GM12865 (cell line): ENCODE results near the gene MIA2.
"Not testable (repeated sequence)": the region's sequence is repeated elsewhere in the genome, so short reads cannot be mapped to it uniquely, and the experiment has no call there.

Source experiments
- DNase-seq: peaks from one replicate; pipeline ENCODE4 v3.0.0; 2010; ENCODE audit warnings: low read depth
- H3K4me3 ChIP-seq: 2 replicates; pipeline ENCODE4 v1.5.1; 2011; ENCODE audit warnings: mild to moderate bottlenecking, low read depth, low read length, control low read depth
- CTCF ChIP-seq: IDR thresholded peaks from 2 replicates; pipeline ENCODE4 v1.5.1; 2011; ENCODE audit warnings: low read length, control low read depth, low read depth, inconsistent platforms; ENCODE audit not compliant: insufficient read depth; ENCODE audit errors: missing control alignments

Gene MIA2

GRCh38 chr14:39293629-39294028 is 59.9 kb downstream of the MIA2 start:
- H3K4me3 ChIP-seq: no peak overlapping the region
- DNase-seq: no peak
- TF ChIP-seq CTCF: no peak

- not testable (repeated sequence) for H3K4me3 ChIP-seq, DNase-seq
Observed at GRCh38 chr14:39300389-39300788, 66.7 kb downstream of the MIA2 start.

GRCh38 chr14:39302124-39302810 is 68.6 kb downstream of the MIA2 start:
- no peak for DNase-seq
- H3K4me3 ChIP-seq: no peak overlapping the region
- TF ChIP-seq CTCF: no peak

- no peak overlapping the region for H3K4me3 ChIP-seq
- no peak for TF ChIP-seq CTCF
- DNase-seq: no peak
Observed at GRCh38 chr14:39303115-39303514, 69.4 kb downstream of the MIA2 start.

GRCh38 chr14:39307815-39308214 is 74.1 kb downstream of the MIA2 start:
- no peak overlapping the region for H3K4me3 ChIP-seq
- no peak for TF ChIP-seq CTCF
- DNase-seq: no peak

GRCh38 chr14:39310051-39310450 is 76.3 kb downstream of the MIA2 start:
- no peak for DNase-seq
- no peak overlapping the region for H3K4me3 ChIP-seq
- no peak for TF ChIP-seq CTCF

GRCh38 chr14:39315859-39316444 is 82.2 kb downstream of the MIA2 start:
- no peak overlapping the region for H3K4me3 ChIP-seq
- no peak for DNase-seq
- no peak for TF ChIP-seq CTCF
